Calu3 (cell line): Measurements from ENCODE around the gene OR10H4. TPM values are rescaled to one million over a fixed set of nuclear protein-coding genes. Genes with fewer than 3 reads are reported as not detected.

Experiments used
- BruUV-seq: library from RNA; stranded (reverse); fragments of 400-500 nt; replicated peaks from 2 replicates; lab custom pipeline; 2021; lab: Mats Ljungman, UMichigan
- CTCF ChIA-PET: fragments of 300-600 bp; sonication (Branson Sonifier 250); formaldehyde crosslinking; loops from one replicate; lab custom pipeline; 2022; ENCODE audit warnings: antibody characterized with exemption; lab: Charles Lee
- DNase-seq: peaks from one replicate; pipeline ENCODE4 v3.0.0; 2022
- H3K27ac Mint-ChIP-seq: one replicate; pipeline ENCODE4 v1.8.0; 2022; ENCODE audit warnings: mixed read lengths; ENCODE audit not compliant: unreplicated experiment
- H3K27me3 Mint-ChIP-seq: one replicate; pipeline ENCODE4 v1.8.0; 2022; ENCODE audit warnings: mixed read lengths; ENCODE audit not compliant: unreplicated experiment
- H3K36me3 Mint-ChIP-seq: one replicate; pipeline ENCODE4 v1.8.0; 2022; ENCODE audit warnings: mild to moderate bottlenecking, moderate library complexity, mixed read lengths; ENCODE audit not compliant: insufficient read depth, unreplicated experiment
- H3K4me1 Mint-ChIP-seq: one replicate; pipeline ENCODE4 v1.8.0; 2022; ENCODE audit warnings: mild to moderate bottlenecking, low read depth, mixed read lengths; ENCODE audit not compliant: unreplicated experiment
- H3K4me3 Mint-ChIP-seq: one replicate; pipeline ENCODE4 v1.8.0; 2022; ENCODE audit warnings: mild to moderate bottlenecking, low read depth, moderate library complexity, mixed read lengths; ENCODE audit not compliant: unreplicated experiment
- H3K9me3 Mint-ChIP-seq: one replicate; pipeline ENCODE4 v1.8.0; 2022; ENCODE audit warnings: low read depth, mixed read lengths; ENCODE audit not compliant: unreplicated experiment
- intact Hi-C: fragments of 100-400 bp; cut with micrococcal nuclease; formaldehyde crosslinking; loops from one replicate; pipeline ENCODE4 v1.10.0; 2022; ENCODE audit not compliant: unreplicated experiment
- total RNA-seq: library from RNA; stranded (reverse); gene quantifications from 2 replicates; pipeline ENCODE4 v1.2.3, GENCODE V29; 2022
- TF ChIP-seq, protein P1 (sequence below): fragments of 200-600 bp; IDR thresholded peaks from one replicate; pipeline ENCODE4 v1.8.0; 2022; ENCODE audit warnings: antibody characterized with exemption; ENCODE audit not compliant: unreplicated experiment

The OR10H4 gene
- total RNA-seq, 1 experiment from 2014 or later: not detected

DNA sequence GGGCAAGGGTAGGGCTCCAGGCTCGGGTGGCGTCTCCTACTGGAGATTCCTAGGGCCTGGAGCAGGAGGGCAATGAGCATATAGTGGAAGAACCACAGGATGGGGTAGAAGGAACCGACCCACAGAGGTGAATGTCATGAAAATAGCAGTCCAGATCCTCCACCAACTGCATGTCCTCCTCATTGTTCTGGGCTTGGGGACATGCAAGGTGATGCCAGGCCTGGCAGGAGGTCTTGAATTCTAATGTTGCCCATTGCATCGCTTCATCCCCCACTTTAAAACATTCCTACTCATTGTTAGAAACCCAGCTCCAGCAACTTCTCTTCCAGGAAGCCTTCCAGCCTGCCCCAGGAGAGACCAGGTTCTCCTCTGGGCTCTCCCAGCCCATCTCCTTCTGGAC is 49.4 kb downstream of the OR10H4 start:
- peaks cover 29% of the 10 kb centered on the region for H3K4me1 Mint-ChIP-seq
- intact Hi-C loops: no loop called here
- CTCF ChIA-PET: no interaction called here
- peaks cover under 1% of the 10 kb centered on the region for H3K27me3 Mint-ChIP-seq
- no peak for DNase-seq
- BruUV-seq: no TSS peak
- no peaks in the 10 kb centered on the region for H3K9me3 Mint-ChIP-seq
- H3K4me3 Mint-ChIP-seq: no peak overlapping the region
- H3K36me3 Mint-ChIP-seq: peaks cover 15% of the 10 kb centered on the region
- TF ChIP-seq, protein P1, sequence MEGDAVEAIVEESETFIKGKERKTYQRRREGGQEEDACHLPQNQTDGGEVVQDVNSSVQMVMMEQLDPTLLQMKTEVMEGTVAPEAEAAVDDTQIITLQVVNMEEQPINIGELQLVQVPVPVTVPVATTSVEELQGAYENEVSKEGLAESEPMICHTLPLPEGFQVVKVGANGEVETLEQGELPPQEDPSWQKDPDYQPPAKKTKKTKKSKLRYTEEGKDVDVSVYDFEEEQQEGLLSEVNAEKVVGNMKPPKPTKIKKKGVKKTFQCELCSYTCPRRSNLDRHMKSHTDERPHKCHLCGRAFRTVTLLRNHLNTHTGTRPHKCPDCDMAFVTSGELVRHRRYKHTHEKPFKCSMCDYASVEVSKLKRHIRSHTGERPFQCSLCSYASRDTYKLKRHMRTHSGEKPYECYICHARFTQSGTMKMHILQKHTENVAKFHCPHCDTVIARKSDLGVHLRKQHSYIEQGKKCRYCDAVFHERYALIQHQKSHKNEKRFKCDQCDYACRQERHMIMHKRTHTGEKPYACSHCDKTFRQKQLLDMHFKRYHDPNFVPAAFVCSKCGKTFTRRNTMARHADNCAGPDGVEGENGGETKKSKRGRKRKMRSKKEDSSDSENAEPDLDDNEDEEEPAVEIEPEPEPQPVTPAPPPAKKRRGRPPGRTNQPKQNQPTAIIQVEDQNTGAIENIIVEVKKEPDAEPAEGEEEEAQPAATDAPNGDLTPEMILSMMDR: no peak
- no peak overlapping the region for H3K27ac Mint-ChIP-seq

Other genes with a start within 250 kb of the OR10H4 start
- not detected in 2 replicates for gene OR10H2, start 221.0 kb upstream of the OR10H4 start, total RNA-seq
- gene OR10H3, start 211.0 kb upstream of the OR10H4 start, total RNA-seq: not detected in 2 replicates
- gene OR10H5, start 161.3 kb upstream of the OR10H4 start, total RNA-seq: not detected in 2 replicates
- gene OR10H1, start 133.3 kb upstream of the OR10H4 start, total RNA-seq: 4.4 and 4.9 TPM in 2 replicates
- 0.22 TPM in 1 of 2 replicates, not detected in the other for gene CYP4F2, start 50.9 kb upstream of the OR10H4 start, total RNA-seq
- gene CYP4F11, start 14.5 kb upstream of the OR10H4 start, total RNA-seq: 2.6 and 7.2 TPM in 2 replicates
- gene TPM4, start 127.5 kb downstream of the OR10H4 start, total RNA-seq: 219 and 224 TPM in 2 replicates
- 76.6 and 77.3 TPM in 2 replicates for gene RAB8A, start 162.9 kb downstream of the OR10H4 start, total RNA-seq
- gene HSH2D, start 194.7 kb downstream of the OR10H4 start, total RNA-seq: 29.5 and 50.6 TPM in 2 replicates
- gene CIB3, start 224.5 kb downstream of the OR10H4 start, total RNA-seq: not detected in 2 replicates
- gene FAM32A, start 236.4 kb downstream of the OR10H4 start, total RNA-seq: 42.2 and 47.5 TPM in 2 replicates
- gene AP1M1, start 248.9 kb downstream of the OR10H4 start, total RNA-seq: 28.7 and 31.5 TPM in 2 replicates